Superior temporal gyrus (tissue), 1 donor: ENCODE measurements around the gene STON1.
A peak's percentile ranks its signal among the peaks of the same experiment; 100 is the strongest.

ENCODE experiments used
- DNase-seq: peaks from one replicate; pipeline ENCODE4 v3.0.0-alpha.2; 2016; ENCODE audit errors: extremely low spot score

The STON1 gene

DNA sequence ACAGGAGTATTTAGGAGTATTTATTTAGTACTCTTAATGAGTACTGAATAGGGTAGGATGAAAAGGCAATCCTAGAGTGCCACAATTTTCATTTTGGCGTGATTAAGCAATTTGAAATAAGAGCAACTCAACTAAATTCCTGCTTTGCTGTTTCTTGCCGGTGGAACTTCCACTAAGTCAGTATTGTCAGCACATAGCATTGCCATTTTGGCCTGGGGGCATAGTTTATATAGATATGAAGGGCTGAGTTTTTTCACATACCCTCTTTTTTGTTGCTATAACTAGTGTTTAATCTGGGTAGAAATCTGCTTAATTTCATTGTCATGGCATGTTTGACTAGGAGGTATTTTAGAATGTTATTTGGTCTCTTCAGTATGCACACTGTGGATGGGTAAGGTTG is 89.6 kb downstream of the STON1 start:
- DNase-seq = no peak

DNA sequence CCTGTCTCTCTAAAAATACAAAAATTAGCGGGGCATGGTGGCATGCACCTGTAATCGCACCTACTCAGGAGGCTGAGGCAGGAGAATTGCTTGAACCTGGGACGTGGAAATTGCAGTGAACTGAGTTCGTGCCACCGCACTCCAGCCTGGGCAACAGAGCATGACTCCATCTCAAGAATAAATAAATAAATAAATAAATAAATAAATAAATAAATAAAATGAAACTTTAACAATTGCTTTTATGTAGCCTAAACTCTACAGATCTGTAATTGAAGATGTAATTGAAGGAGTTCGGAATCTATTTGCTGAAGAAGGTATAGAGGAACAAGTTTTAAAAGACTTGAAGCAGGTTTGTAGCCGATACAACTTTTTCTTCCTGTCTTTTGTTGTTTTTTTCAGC is 90.7 kb downstream of the STON1 start:
- DNase-seq = no peak

DNA sequence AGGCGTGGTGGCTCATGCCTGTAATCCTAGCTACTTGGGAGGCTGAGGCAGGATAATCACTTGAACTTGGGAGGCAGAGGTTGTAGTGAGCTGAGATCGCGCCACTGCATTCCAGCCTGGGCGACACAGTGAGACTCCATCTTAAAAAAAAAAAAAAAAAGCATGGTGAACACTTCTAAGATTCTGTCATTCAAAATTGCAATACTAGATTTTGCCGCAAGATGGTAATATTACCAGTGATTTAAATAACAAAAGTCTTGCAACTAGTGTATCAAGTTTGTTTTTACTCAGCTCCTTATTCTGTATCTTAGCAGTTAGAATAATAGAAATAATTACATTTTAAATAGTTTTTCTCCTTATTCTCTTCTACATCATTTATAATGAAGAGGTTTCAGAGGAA is 92.7 kb downstream of the STON1 start:
- peak; percentile 62 for DNase-seq

DNA sequence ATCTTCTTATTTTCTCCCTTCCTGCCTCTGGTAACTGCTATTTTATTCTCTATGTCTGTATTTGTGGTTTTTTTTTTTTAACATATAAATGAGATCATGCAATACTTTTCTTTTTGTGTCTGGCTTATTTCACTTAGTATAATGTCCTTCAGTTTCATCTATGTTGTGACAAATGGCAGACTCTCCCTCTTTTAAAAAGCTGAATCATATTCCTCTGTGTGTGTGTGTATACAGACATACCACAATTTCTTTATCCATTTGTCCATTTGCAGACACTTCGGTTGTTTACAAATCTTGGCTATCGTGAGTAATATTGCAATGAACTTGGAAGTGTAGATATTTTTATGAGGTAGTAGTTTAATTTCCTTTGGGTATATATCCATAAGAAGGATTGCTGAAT is 94.7 kb downstream of the STON1 start:
- no peak for DNase-seq

DNA sequence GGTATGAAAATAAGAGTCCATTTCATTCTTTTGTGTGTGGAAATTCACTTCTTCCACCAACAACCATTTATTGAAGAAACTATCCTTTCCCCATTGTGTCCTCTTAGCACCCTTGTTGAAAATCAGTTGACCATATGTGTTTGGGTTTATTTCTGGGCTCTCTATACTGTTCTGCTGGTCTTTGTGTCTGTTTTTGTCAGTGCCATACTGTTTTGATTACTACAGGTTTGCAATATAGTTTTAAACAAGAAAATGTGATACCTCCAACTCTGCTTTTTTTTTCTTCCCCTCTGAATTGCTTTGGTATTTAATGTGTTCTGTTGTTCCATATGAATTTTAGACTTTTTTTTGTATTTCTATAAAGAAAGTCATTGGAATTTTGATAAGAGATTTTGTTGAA is 96.1 kb downstream of the STON1 start:
- no peak for DNase-seq

DNA sequence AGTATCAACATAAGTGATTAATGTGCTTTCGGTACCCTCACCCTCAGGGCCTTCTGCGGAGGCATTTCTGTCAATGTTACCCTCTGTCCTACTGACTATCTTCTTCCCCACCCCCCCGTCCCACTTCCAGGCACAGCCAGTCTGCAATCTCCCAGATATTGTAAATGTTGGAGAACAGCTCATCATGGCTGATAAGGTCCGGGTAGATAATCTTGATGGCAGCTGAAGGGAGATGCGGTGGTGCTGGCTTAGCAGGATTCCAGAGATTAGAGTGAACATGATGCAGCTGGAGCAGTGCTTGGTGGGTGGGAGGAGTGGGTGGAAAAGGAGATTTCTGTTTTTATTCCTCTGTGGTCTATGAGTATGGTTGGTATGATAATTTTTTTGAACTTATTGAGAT is 103.2 kb downstream of the STON1 start:
- DNase-seq = no peak

DNA sequence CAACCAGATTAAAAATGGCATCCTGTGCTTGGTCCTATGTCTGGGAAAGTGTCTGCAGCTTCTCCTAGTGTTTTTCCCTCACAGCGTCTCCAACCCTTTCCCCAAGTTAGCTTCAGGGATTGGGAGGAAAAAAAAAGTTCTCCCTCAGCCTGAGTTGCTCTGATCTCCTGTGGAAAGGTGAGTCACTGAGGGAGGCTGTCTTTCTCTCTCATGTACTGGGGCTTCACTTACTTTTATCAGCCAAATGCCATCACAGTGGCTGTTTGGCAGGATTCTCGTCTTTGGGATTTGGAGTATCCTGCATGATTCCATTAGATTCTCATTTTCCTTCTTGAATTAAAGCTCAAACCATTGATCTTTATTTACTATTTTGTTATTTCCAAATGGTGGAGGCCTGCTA is 105.8 kb downstream of the STON1 start:
- DNase-seq = no peak

DNA sequence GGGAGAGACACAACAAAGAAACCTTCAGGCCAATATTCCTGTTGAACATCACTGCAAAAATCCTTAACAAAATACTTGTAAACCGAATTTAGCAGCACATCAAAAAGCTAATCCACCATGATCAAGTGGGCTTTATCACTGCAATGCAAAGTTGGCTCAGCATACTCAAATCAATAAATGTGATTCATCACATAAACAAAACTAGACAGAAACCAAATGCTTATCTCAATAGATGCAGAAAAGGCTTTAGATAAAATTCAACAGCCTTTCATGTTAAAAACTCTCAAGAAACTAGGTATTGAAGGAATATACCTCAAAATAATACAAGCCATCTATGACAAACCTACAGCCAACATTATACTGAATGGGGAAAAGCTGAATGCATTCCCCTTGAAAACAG is 108.3 kb downstream of the STON1 start:
- no peak for DNase-seq
